Breast epithelium (tissue), 4 donors: ENCODE data around the gene TRIM7. TPM values are rescaled to one million over a fixed set of nuclear protein-coding genes. Genes with fewer than 3 reads are reported as not detected.
A peak's percentile ranks its signal among the peaks of the same experiment; 100 is the strongest.

Source experiments
- DNase-seq, 2 donors: peaks; one replicate each; pipeline ENCODE4 v3.0.0-alpha.2; 2019; ENCODE audit warnings: low spot score in 2 of 2
- H3K27ac ChIP-seq, 2 donors: fragments of 200-600 bp; sonication (generic) in 1 of 2; one replicate each; pipeline ENCODE4 v1.5.1; 2016 to 2019; ENCODE audit warnings: mild to moderate bottlenecking in 1 of 2
- H3K27me3 ChIP-seq, 2 donors: fragments of 200-600 bp; sonication (generic) in 1 of 2; one replicate each; pipeline versions ENCODE4 v1.5.1 to v1.6.0; 2017 to 2019; ENCODE audit warnings: control low read depth in 1 of 2, mild to moderate bottlenecking in 1 of 2
- H3K36me3 ChIP-seq: fragments of 200-600 bp; one replicate; pipeline ENCODE4 v1.5.1; 2019
- H3K4me1 ChIP-seq, 2 donors: fragments of 200-600 bp; sonication (generic); one replicate each; pipeline ENCODE4 v1.5.1; 2016 to 2019; ENCODE audit warnings: control low read depth in 1 of 2
- H3K4me3 ChIP-seq, 3 donors: fragments of 200-600 bp; sonication (generic); 1 replicate in 2 of 3; 2 replicates in 1 of 3; pipeline ENCODE4 v1.5.1; 2016 to 2019; ENCODE audit warnings: mild to moderate bottlenecking in 3 of 3, moderate library complexity in 2 of 3
- H3K9me3 ChIP-seq, 2 donors: fragments of 200-600 bp; sonication (generic) in 1 of 2; one replicate each; pipeline ENCODE4 v1.5.1; 2016 to 2019; ENCODE audit warnings: control low read depth in 1 of 2
- POLR2A ChIP-seq: fragments of 450-650 bp; IDR thresholded peaks from one replicate; pipeline ENCODE4 v1.6.1; 2016; ENCODE audit warnings: antibody characterized with exemption, mild to moderate bottlenecking, moderate library complexity
- POLR2AphosphoS5 ChIP-seq, 3 donors: sonication (generic); formaldehyde crosslinking; IDR thresholded peaks; one replicate each; pipeline ENCODE4 v1.6.1; 2017; ENCODE audit warnings: antibody characterized with exemption in 3 of 3
- intact Hi-C: fragments of 100-400 bp; cut with DNase I; formaldehyde crosslinking; loops from one replicate; pipeline ENCODE4 v1.15.1; 2023; ENCODE audit warnings: low total_unique reads
- total RNA-seq, 3 donors: library from RNA; depleted of rRNA; stranded (reverse); fragments of >200 nt; gene quantifications; one replicate each; pipeline ENCODE4 v1.1.0, GENCODE V29; 2016
- TF ChIP-seq, protein P1 (sequence below), 3 donors: fragments of 450-650 bp; IDR thresholded peaks; one replicate each; pipeline ENCODE4 v1.5.1; 2016 to 2017; ENCODE audit warnings: antibody characterized with exemption in 3 of 3, mild to moderate bottlenecking in 3 of 3, moderate library complexity in 3 of 3

TRIM7 gene
- total RNA-seq, 3 donors from 2014 or later: 0.29 to 5.4 (median 5.2) TPM

DNA sequence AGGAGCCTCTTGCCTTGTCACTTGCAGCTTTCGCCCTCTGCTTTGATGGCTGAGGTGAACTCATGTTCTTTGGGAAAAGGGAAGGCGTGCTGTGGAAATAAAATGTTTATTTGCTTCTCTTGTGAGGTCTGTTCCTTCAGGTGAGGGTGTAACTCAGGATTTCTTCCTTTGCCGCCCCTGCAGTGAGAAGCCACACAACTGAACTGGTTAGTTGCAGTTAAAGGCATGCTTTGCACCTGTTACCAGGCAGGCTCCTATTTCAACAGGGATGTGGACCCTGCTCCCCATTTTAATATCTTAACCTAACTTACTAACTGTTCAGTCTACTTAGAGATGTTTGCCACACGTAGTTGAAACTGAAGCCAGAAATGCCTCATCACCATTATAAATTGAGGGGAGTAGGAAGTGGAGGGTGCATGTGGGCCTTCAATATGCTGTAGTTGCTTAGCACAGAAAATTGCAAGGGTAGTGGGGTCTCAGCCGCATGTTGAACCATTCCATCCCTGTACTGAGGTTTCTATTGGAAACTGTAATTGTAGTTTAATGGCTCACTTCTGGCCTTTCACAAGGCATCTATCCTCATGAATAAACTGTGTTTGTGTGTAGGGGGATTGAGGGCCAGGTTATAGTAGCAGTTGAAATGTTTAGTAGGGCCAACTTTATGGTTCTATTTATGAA, 30.8 kb upstream of the TRIM7 start:
- Histone ChIP-seq H3K4me3 (no peak overlapping the region), H3K4me1 (no peaks in the 10 kb centered on the region), H3K27ac (no peak overlapping the region), H3K9me3 (no peaks in the 10 kb centered on the region), H3K27me3 (no peaks in the 10 kb centered on the region), H3K36me3 (no peaks in the 10 kb centered on the region)
- intact Hi-C loops: no loop called here
- no peak for DNase-seq
- TF ChIP-seq, protein P1, sequence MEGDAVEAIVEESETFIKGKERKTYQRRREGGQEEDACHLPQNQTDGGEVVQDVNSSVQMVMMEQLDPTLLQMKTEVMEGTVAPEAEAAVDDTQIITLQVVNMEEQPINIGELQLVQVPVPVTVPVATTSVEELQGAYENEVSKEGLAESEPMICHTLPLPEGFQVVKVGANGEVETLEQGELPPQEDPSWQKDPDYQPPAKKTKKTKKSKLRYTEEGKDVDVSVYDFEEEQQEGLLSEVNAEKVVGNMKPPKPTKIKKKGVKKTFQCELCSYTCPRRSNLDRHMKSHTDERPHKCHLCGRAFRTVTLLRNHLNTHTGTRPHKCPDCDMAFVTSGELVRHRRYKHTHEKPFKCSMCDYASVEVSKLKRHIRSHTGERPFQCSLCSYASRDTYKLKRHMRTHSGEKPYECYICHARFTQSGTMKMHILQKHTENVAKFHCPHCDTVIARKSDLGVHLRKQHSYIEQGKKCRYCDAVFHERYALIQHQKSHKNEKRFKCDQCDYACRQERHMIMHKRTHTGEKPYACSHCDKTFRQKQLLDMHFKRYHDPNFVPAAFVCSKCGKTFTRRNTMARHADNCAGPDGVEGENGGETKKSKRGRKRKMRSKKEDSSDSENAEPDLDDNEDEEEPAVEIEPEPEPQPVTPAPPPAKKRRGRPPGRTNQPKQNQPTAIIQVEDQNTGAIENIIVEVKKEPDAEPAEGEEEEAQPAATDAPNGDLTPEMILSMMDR (IDR thresholded peaks at IDR 0.05): no peak
- TF ChIP-seq POLR2A (no peak), POLR2AphosphoS5 (IDR thresholded peaks at IDR 0.05) (no peak)

GRCh38 chr5:181235323-181235688, 30.3 kb upstream of the TRIM7 start:
- no peak overlapping the region for H3K27ac ChIP-seq
- intact Hi-C loops: no loop called here
- no peak overlapping the region for H3K4me3 ChIP-seq
- no peaks in the 10 kb centered on the region for H3K36me3 ChIP-seq
- no peaks in the 10 kb centered on the region for H3K4me1 ChIP-seq
- no peak for DNase-seq
- TF ChIP-seq, protein P1 (IDR thresholded peaks at IDR 0.05): no peak
- TF ChIP-seq POLR2A (no peak), POLR2AphosphoS5 (IDR thresholded peaks at IDR 0.05) (no peak)
- H3K9me3 ChIP-seq: no peaks in the 10 kb centered on the region
- H3K27me3 ChIP-seq: no peaks in the 10 kb centered on the region

GRCh38 chr5:181234455-181235306, 29.7 kb upstream of the TRIM7 start:
- H3K27ac ChIP-seq: no peak overlapping the region
- TF ChIP-seq POLR2AphosphoS5 (IDR thresholded peaks at IDR 0.05) (no peak), POLR2A (no peak)
- TF ChIP-seq, protein P1 (IDR thresholded peaks at IDR 0.05): no peak
- DNase-seq: no peak
- H3K27me3 ChIP-seq: no peaks in the 10 kb centered on the region
- no peaks in the 10 kb centered on the region for H3K4me1 ChIP-seq
- H3K9me3 ChIP-seq: no peaks in the 10 kb centered on the region
- no peaks in the 10 kb centered on the region for H3K36me3 ChIP-seq
- H3K4me3 ChIP-seq: no peak overlapping the region
- intact Hi-C loops: no loop called here

DNA sequence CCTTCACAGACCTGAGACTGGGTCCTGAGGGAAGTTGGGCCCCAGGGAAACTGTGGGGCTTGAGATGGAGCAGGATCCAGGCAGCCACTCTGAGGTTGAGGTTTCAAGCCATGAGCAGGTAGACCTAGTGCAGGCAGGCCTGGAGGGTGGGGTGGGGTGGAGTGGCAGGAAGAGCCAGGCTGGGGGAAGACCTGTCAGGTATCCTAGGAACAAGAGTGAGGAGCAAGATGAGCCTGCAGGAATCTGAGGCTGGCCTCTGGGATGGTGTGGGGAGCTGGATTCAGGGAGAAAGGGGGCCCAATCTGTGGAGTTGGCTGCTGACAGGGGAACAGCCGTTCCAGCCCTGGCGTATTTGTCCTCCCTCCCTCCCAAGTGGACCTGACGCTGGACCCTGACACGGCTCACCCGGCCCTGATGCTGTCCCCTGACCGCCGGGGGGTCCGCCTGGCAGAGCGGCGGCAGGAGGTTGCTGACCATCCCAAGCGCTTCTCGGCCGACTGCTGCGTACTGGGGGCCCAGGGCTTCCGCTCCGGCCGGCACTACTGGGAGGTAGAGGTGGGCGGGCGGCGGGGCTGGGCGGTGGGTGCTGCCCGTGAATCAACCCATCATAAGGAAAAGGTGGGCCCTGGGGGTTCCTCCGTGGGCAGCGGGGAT, 28.9 kb upstream of the TRIM7 start:
- intact Hi-C loops: no loop called here
- H3K36me3 ChIP-seq: no peaks in the 10 kb centered on the region
- H3K27me3 ChIP-seq: no peaks in the 10 kb centered on the region
- TF ChIP-seq POLR2A (no peak), POLR2AphosphoS5 (IDR thresholded peaks at IDR 0.05) (no peak)
- TF ChIP-seq, protein P1 (IDR thresholded peaks at IDR 0.05): no peak
- H3K27ac ChIP-seq: peak overlapping the region in 1 of 2 donors; percentile 7
- no peak for DNase-seq
- no peaks in the 10 kb centered on the region for H3K4me1 ChIP-seq
- H3K9me3 ChIP-seq: no peaks in the 10 kb centered on the region
- no peak overlapping the region for H3K4me3 ChIP-seq
